GM12874 (cell line): Measurements from ENCODE around the gene ABCB1.

Experiments used
- TF ChIP-seq, protein P1 (sequence below): IDR thresholded peaks from 2 replicates; pipeline ENCODE4 v1.5.1; 2011; ENCODE audit warnings: low read depth, mild to moderate bottlenecking, control low read depth, low read length, moderate library complexity; ENCODE audit not compliant: insufficient read depth

Gene ABCB1

DNA sequence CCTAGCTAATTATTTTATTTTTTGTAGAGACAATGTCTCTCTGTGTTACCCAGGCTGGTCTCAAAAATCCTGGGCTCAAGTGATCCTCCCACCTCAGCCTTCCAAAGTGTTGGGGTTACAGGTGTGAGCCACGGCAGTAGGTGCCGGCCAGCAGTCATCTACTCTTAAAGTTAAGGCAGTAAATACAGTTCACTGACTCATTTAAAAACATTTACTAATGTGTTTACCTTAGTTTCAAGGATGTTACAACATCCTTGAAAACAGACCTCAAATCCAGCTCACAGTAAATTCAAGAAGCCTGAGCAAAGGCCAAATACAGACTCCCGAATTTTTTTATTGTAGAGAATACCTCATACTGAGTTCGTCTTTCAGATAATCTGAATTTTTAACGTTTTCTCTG, 95.6 kb downstream of the ABCB1 start:
- TF ChIP-seq, protein P1, sequence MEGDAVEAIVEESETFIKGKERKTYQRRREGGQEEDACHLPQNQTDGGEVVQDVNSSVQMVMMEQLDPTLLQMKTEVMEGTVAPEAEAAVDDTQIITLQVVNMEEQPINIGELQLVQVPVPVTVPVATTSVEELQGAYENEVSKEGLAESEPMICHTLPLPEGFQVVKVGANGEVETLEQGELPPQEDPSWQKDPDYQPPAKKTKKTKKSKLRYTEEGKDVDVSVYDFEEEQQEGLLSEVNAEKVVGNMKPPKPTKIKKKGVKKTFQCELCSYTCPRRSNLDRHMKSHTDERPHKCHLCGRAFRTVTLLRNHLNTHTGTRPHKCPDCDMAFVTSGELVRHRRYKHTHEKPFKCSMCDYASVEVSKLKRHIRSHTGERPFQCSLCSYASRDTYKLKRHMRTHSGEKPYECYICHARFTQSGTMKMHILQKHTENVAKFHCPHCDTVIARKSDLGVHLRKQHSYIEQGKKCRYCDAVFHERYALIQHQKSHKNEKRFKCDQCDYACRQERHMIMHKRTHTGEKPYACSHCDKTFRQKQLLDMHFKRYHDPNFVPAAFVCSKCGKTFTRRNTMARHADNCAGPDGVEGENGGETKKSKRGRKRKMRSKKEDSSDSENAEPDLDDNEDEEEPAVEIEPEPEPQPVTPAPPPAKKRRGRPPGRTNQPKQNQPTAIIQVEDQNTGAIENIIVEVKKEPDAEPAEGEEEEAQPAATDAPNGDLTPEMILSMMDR = no peak

- TF ChIP-seq, protein P1 = no peak
Measured at GRCh38 chr7:87499494-87499893, 101.2 kb downstream of the ABCB1 start.

- TF ChIP-seq, protein P1 = no peak
Measured at GRCh38 chr7:87498893-87499292, 101.8 kb downstream of the ABCB1 start.

- TF ChIP-seq, protein P1 = no peak
Measured at GRCh38 chr7:87497482-87497881, 103.2 kb downstream of the ABCB1 start.

DNA sequence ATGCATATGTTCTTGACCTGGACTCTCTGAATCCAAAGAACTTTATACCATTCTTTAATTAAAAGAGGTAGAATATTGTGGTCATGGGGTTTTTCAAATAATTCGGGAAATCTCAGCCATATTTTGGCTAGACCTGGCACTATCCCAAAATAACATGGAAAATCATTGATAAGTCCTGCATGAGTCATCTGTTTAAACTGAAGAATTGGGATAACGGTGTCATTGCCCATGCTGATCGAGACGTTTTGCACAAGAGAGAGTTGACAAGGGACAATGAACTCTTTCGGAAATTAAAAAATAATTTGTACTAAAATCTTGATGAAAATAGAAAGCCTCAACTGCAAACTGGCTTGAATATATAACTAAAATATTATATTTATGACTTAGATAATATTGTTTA, 105.3 kb downstream of the ABCB1 start:
- TF ChIP-seq, protein P1 = no peak

DNA sequence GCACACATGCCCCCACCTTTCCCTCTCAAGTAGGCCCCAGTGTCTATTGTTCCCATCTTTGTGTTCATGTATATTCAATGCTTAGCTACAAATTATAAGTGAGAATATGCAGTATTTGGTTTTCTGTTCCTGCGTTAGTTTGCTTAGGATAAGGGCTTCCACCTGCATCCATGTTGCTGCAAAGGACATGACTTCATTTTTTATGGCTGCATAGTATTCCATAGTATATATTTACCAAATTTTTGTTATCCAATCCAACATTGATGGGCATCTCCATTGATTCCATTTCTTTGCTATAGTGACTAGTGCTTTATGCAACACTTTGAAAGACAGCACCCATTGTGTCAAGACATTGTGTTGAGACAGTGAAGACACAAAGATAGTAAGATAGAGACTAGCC, 106.2 kb downstream of the ABCB1 start:
- TF ChIP-seq, protein P1 = no peak

DNA sequence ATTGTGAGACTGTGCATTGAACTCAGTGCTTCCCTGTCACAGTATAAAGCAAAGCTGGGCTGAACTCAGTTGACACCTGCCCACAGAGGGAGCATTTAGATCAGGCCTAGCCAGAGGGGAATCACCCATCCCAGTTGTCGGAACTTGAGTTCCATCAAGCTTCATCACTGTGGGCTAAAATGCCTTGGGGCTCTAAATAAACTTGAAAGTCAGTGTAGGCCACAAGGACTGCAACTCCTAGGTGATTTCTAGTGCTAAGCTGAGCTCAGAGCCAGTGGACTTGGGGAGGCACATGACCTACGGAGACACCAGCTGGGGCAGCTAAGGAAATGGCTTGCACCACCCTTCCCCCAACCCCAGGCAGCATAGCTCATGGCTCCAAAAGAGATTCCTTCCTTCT, 117.6 kb downstream of the ABCB1 start:
- TF ChIP-seq, protein P1 = no peak

GRCh38 chr7:87482115-87482514, 118.6 kb downstream of the ABCB1 start:
- TF ChIP-seq, protein P1 = no peak
